OCI-LY1 (cell line): ENCODE measurements around the gene RAB3C.

Experiments
- CTCF ChIP-seq: fragments of 200-600 bp; sonication (generic), shearing (Covaris generic); IDR thresholded peaks from 2 replicates; pipeline ENCODE4 v1.5.1; 2017; ENCODE audit warnings: mild to moderate bottlenecking, antibody characterized with exemption, low read length, moderate library complexity, mixed read lengths
- EZH2 ChIP-seq: fragments of 200-600 bp; sonication (generic), shearing (Covaris generic); IDR thresholded peaks from 2 replicates; pipeline ENCODE4 v1.8.0; 2017; ENCODE audit warnings: borderline replicate concordance, mixed run types, mild to moderate bottlenecking, antibody characterized with exemption, low read length, moderate library complexity, mixed read lengths

- TF ChIP-seq CTCF: no peak
- no peak for TF ChIP-seq EZH2
Observed at GRCh38 chr5:58582803-58583491, at the start of gene RAB3C.
